Measurements from ENCODE around the gene ATG16L2. TPM values are rescaled to one million over a fixed set of nuclear protein-coding genes. Genes with fewer than 3 reads are reported as not detected.

ATG16L2 gene
- total RNA-seq, 6 experiments from 2014 or later, result 8.6 to 23.8 (median 15.4) TPM

DNA sequence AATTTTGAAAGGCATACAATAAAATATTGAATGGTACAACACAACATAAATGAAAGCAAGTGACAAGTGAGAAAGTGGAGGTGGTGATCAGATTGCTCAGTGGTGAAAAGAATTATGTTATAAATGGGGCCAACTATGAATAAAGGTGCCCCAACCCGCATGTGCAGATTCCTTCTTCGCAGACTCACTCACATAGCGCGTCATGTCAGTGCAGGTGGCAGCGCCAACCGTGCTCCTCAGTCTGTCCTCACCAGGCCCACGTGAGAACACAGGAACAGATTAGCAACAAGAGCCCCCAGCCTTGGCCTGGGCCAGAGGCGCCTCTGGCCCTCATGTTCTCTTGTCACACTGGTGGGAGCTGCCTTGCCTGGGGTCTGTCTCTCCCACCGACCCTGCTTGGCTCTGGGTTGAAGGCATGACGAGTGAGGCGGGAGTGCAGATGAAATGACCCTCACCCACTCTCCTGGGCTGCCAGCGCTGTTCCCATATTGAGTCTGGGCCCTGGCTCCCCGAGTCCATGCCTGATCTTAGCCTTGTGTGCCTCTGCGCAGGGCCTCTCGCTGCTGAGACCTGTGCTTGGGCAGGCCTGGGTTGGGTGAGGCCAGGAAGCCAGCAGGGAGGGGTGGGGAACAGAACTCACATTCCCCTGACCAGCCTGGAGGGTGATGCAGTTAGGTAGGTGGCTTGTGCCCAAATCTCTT lies 6.4 kb downstream of the ATG16L2 start:
- Histone ChIP-seq H3K9me3 (no peaks in the 10 kb centered on the region), H3K36me3 (peaks cover 0 to 5% (median 0%) of the 10 kb centered on the region in 4 donors), H3K4me1 (peaks cover 0 to 8% (median 4%) of the 10 kb centered on the region in 4 donors), H3K27ac (no peak overlapping the region), H3K27me3 (no peaks in the 10 kb centered on the region), H3K4me3 (no peak overlapping the region)
- WGBS (ENCODE audit: insufficient coverage, low coverage, low lambda C conversion rate, missing lambda C conversion rate), result 100% methylated on average over 1 of the region's 15 CpGs
- no peak for TF ChIP-seq POLR2A (IDR thresholded peaks at IDR 0.05)
- TF ChIP-seq, protein P1, sequence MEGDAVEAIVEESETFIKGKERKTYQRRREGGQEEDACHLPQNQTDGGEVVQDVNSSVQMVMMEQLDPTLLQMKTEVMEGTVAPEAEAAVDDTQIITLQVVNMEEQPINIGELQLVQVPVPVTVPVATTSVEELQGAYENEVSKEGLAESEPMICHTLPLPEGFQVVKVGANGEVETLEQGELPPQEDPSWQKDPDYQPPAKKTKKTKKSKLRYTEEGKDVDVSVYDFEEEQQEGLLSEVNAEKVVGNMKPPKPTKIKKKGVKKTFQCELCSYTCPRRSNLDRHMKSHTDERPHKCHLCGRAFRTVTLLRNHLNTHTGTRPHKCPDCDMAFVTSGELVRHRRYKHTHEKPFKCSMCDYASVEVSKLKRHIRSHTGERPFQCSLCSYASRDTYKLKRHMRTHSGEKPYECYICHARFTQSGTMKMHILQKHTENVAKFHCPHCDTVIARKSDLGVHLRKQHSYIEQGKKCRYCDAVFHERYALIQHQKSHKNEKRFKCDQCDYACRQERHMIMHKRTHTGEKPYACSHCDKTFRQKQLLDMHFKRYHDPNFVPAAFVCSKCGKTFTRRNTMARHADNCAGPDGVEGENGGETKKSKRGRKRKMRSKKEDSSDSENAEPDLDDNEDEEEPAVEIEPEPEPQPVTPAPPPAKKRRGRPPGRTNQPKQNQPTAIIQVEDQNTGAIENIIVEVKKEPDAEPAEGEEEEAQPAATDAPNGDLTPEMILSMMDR (IDR thresholded peaks at IDR 0.05), result no peak
- DNase-seq, result no peak
- intact Hi-C loops (cut with DNase I), result no loop called here
- ATAC-seq, result no peak

DNA sequence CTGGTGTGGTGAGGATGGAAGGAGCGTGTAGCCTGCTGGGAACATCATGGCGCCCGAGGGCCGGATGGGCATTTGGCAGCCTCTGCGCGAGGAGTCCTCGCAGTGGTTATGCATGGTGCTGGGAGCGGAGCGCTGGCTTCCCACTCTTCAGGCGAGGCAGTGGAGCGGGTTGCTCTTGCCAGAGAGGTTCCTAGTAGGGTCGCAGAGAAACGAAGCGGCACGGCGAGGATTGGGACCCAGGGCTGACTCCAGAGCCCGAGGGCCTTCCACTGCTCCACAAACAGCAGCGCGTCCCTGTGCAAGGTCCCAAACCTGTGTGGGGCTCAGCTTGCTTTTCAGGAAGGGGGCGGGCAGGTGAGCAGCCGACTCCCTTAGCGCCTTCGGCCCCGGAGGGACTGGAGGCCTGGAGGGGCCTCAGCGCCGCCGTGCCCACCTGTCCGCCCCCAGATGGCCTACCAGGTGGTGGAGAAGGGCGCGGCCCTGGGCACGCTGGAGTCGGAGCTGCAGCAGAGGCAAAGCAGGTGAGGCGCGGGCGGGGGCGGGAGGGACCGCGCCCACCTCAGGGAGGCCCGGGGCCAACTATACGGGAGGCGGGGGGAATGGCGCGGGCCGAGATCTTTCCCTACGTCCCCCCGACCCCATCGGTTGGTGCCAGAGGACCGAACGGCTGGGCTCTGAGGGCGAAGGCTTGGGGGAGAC lies 7.2 kb downstream of the ATG16L2 start:
- TF ChIP-seq POLR2A (IDR thresholded peaks at IDR 0.05), result no peak
- TF ChIP-seq, protein P1 (IDR thresholded peaks at IDR 0.05), result no peak
- 66% methylated on average over 14 of the region's 50 CpGs for WGBS (ENCODE audit: insufficient coverage, low coverage, low lambda C conversion rate, missing lambda C conversion rate)
- intact Hi-C loops (cut with DNase I), result no loop called here

DNA sequence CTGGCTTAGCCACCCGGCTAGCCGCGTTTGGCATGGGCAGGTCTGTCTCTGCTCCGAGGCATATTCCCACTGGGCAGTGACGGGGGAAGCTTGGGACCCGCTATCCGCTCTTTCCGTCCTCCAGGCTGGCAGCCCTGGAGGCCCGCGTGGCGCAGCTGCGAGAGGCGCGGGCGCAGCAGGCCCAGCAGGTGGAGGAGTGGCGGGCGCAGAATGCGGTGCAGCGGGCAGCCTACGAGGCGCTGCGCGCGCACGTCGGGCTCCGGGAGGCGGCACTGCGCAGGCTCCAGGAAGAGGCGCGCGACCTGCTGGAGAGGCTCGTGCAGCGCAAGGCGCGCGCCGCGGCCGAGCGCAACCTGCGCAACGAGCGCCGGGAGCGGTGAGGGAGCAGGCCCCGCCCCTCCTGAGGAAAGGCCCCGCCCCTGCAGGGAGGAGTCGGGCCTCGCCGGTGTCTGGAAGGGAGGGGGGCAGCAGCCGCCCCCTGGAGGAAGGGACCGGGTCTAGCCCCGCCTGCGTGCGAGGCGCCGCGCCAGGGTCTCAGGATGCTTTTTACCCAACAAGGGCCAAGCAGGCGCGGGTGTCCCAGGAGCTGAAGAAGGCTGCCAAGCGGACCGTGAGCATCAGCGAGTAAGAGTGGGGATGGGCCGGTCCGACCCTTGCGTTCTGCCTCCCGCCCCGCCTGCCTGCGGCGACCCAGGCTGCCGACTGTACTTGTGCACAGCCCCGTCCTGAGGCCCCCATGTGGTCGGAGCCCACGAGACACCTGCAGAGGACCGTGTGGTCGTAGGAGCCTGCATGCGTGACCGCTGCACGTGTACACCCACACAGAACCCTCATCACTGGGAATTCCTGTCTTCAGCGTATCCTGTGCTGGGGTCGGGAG lies 7.9 kb downstream of the ATG16L2 start:
- H3K9me3 ChIP-seq, result no peaks in the 10 kb centered on the region
- H3K4me1 ChIP-seq, result peaks cover 0 to 8% (median 4%) of the 10 kb centered on the region in 4 donors
- H3K4me3 ChIP-seq, result peak overlapping the region; percentile 36 to 54 (median 51)
- H3K36me3 ChIP-seq, result peaks cover 0 to 5% (median 0%) of the 10 kb centered on the region in 4 donors
- TF ChIP-seq POLR2A (IDR thresholded peaks at IDR 0.05), result peak; percentile 59
- TF ChIP-seq, protein P1 (IDR thresholded peaks at IDR 0.05), result peak; percentile 10 to 42 (median 26)
- no peaks in the 10 kb centered on the region for H3K27me3 ChIP-seq
- intact Hi-C loops (cut with DNase I), result no loop called here
- 20% methylated on average over 4 of the region's 82 CpGs for WGBS (ENCODE audit: insufficient coverage, low coverage, low lambda C conversion rate, missing lambda C conversion rate)
- peak; percentile 91 to 93 (median 91) for DNase-seq
- ATAC-seq, result peak; percentile 84 to 95 (median 89)
- H3K27ac ChIP-seq, result no peak overlapping the region

More for the DNA sequence above, 7.2 kb downstream of the ATG16L2 start:
- Histone ChIP-seq H3K4me3 (peak overlapping the region; percentile 36 to 54 (median 51)), H3K4me1 (peaks cover 0 to 8% (median 4%) of the 10 kb centered on the region in 4 donors), H3K9me3 (no peaks in the 10 kb centered on the region), H3K27me3 (no peaks in the 10 kb centered on the region), H3K27ac (no peak overlapping the region), H3K36me3 (peaks cover 0 to 5% (median 0%) of the 10 kb centered on the region in 4 donors)
- DNase-seq (peak in 1 of 3 donors; percentile 49), ATAC-seq (peak in 3 of 4 donors; percentile 1 to 4 (median 2))

DNA sequence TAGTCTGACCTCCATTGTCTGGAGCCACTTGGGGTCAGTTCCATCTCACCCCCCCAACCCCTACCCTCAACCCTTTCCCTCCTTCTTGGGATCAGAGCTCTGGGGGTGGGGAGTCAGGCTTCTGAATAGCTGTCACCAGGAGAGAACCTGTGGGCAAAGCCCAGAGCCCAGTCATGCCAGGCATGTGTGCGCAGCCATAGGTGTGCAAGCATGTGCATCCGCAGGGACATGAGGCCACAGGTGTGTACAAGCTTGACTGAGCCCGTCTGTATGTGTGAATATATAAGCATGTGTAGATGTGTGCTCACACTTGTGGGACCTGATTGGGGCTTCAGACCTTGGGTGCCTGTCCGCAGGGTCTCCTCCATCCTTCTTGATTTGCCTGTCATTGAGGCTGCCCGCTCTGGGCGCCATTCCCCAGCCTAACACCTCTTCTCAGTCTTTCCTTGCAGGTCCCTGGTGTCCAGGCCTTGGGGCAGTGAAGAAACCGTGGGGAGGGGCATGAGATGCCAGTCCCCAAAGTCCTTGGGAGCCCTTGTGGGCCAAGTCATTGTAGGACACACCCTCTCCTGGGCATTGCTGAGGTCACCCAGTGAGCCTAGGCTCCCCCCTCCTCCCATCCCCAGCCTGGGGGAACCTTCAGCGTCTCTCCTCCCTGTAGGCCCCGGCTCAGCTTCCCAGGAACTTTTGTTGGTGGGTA lies 9.0 kb downstream of the ATG16L2 start:
- no peak overlapping the region for H3K27ac ChIP-seq
- peaks cover 0 to 5% (median 0%) of the 10 kb centered on the region in 4 donors for H3K36me3 ChIP-seq
- intact Hi-C loops (cut with DNase I), result no loop called here

More for the DNA sequence above, 9.0 kb downstream of the ATG16L2 start:
- no peak for TF ChIP-seq POLR2A (IDR thresholded peaks at IDR 0.05)
- TF ChIP-seq, protein P1 (IDR thresholded peaks at IDR 0.05), result no peak
- no CpG with 5 or more reads among the region's 9 CpGs for WGBS (ENCODE audit: insufficient coverage, low coverage, low lambda C conversion rate, missing lambda C conversion rate)
- H3K27me3 ChIP-seq, result no peaks in the 10 kb centered on the region
- ATAC-seq (no peak), DNase-seq (no peak)
- H3K4me3 ChIP-seq, result no peak overlapping the region
- peaks cover 0 to 17% (median 8%) of the 10 kb centered on the region in 4 donors for H3K4me1 ChIP-seq
- no peaks in the 10 kb centered on the region for H3K9me3 ChIP-seq
